Mesendoderm (in vitro differentiated cells): Measurements from ENCODE around the gene CRY1.
"Not testable (repeated sequence)": the region's sequence is repeated elsewhere in the genome, so short reads cannot be mapped to it uniquely, and the experiment has no call there.

Experiments
- DNase-seq: peaks from one replicate; pipeline ENCODE4 v3.0.0; 2013
- H2AK5ac ChIP-seq: 2 replicates; pipeline ENCODE4 v1.6.1; 2013; ENCODE audit warnings: low read length, inconsistent platforms
- H2BK120ac ChIP-seq: 2 replicates; pipeline ENCODE4 v1.6.1; 2013; ENCODE audit warnings: low read depth, mild to moderate bottlenecking, low read length, moderate library complexity, mixed read lengths
- H2BK15ac ChIP-seq: replicated peaks from 2 replicates; pipeline ENCODE4 v1.6.1; 2013; ENCODE audit warnings: low read depth, mild to moderate bottlenecking, moderate library complexity
- H2BK5ac ChIP-seq: 2 replicates; pipeline ENCODE4 v1.6.1; 2013; ENCODE audit warnings: low read length, inconsistent platforms
- H3K18ac ChIP-seq: 2 replicates; pipeline ENCODE4 v1.6.1; 2013; ENCODE audit warnings: mild to moderate bottlenecking, low read length, mixed read lengths
- H3K23ac ChIP-seq: one replicate; pipeline ENCODE4 v1.6.1; 2013; ENCODE audit warnings: low read length
- H3K27ac ChIP-seq: 2 replicates; pipeline ENCODE4 v1.5.1; 2013; ENCODE audit warnings: low read depth, mild to moderate bottlenecking, inconsistent platforms, low read length, moderate library complexity
- H3K27me3 ChIP-seq: 2 replicates; pipeline ENCODE4 v1.6.1; 2013; ENCODE audit warnings: low read length, control low read depth, mild to moderate bottlenecking, inconsistent platforms; ENCODE audit not compliant: insufficient read depth, poor library complexity
- H3K36me3 ChIP-seq: 2 replicates; pipeline ENCODE4 v1.6.1; 2013; ENCODE audit warnings: low read length, inconsistent platforms; ENCODE audit not compliant: control insufficient read depth, insufficient read depth
- H3K4ac ChIP-seq: one replicate; pipeline ENCODE4 v1.6.1; 2013; ENCODE audit warnings: low read depth, mild to moderate bottlenecking, low read length, moderate library complexity
- H3K4me1 ChIP-seq: 2 replicates; pipeline ENCODE4 v1.6.1; 2013; ENCODE audit warnings: low read depth, low read length, inconsistent platforms; ENCODE audit not compliant: control insufficient read depth
- H3K4me2 ChIP-seq: 2 replicates; pipeline ENCODE4 v1.6.1; 2013; ENCODE audit warnings: low read length
- H3K4me3 ChIP-seq: 2 replicates; pipeline ENCODE4 v1.5.1; 2013; ENCODE audit warnings: mild to moderate bottlenecking, low read length
- H3K56ac ChIP-seq: one replicate; pipeline ENCODE4 v1.6.1; 2013; ENCODE audit warnings: low read length
- H3K79me1 ChIP-seq: 2 replicates; pipeline ENCODE4 v1.6.1; 2013; ENCODE audit warnings: low read length, inconsistent platforms
- H3K79me2 ChIP-seq: 2 replicates; pipeline ENCODE4 v1.6.1; 2013; ENCODE audit warnings: mild to moderate bottlenecking, low read length; ENCODE audit not compliant: control insufficient read depth, insufficient read depth
- H3K9ac ChIP-seq: 2 replicates; pipeline ENCODE4 v1.6.1; 2013; ENCODE audit warnings: low read length, inconsistent platforms
- H4K5ac ChIP-seq: one replicate; pipeline ENCODE4 v1.6.1; 2013; ENCODE audit warnings: low read length
- H4K8ac ChIP-seq: one replicate; pipeline ENCODE4 v1.6.1; 2013; ENCODE audit warnings: low read depth, mild to moderate bottlenecking, control low read depth, low read length, moderate library complexity
- WGBS: extraction: QIAGEN DNeasy Blood & Tissue Kit; methylation state at CpG from one replicate; pipeline ENCODE4 v1.1.7; 2013; ENCODE audit warnings: low lambda C conversion rate, missing lambda C conversion rate; ENCODE audit not compliant: insufficient coverage; ENCODE audit errors: extremely low coverage; 5-methylcytosine and 5-hydroxymethylcytosine counted together

The CRY1 gene

GRCh38 chr12:107007411-107007810 is 85.9 kb downstream of the CRY1 start:
- Histone ChIP-seq H3K18ac (no peak overlapping the region), H3K4me3 (no peak overlapping the region), H3K4ac (no peak overlapping the region), H2BK5ac (no peak overlapping the region), H3K36me3 (no peaks in the 10 kb centered on the region), H3K4me1 (no peaks in the 10 kb centered on the region), H2BK15ac (no peak overlapping the region), H3K23ac (no peak overlapping the region), H3K4me2 (no peak overlapping the region), H3K79me2 (no peaks in the 10 kb centered on the region), H3K9ac (no peak overlapping the region), H3K27me3 (no peaks in the 10 kb centered on the region), H4K8ac (no peak overlapping the region), H2BK120ac (no peak overlapping the region), H3K27ac (no peak overlapping the region), H2AK5ac (no peak overlapping the region), H4K5ac (no peak overlapping the region), H3K79me1 (no peaks in the 10 kb centered on the region), H3K56ac (no peak overlapping the region)
- WGBS: no CpG with 5 or more reads among the region's 4 CpGs
- no peak for DNase-seq

- not testable (repeated sequence) for H3K36me3 ChIP-seq, H4K5ac ChIP-seq, H3K23ac ChIP-seq, H3K4me1 ChIP-seq, H3K4me3 ChIP-seq, H3K27ac ChIP-seq, H3K9ac ChIP-seq, H3K4ac ChIP-seq, H3K79me2 ChIP-seq, H3K27me3 ChIP-seq, H3K79me1 ChIP-seq, DNase-seq, H2BK15ac ChIP-seq, H3K18ac ChIP-seq, H3K56ac ChIP-seq, H3K4me2 ChIP-seq, H2BK120ac ChIP-seq, H2AK5ac ChIP-seq, H2BK5ac ChIP-seq, H4K8ac ChIP-seq
- WGBS: no CpG with 5 or more reads among the region's 4 CpGs
Measured at GRCh38 chr12:107002665-107003064, 90.7 kb downstream of the CRY1 start.

GRCh38 chr12:106999446-106999845 is 93.9 kb downstream of the CRY1 start:
- H3K79me1 ChIP-seq: no peaks in the 10 kb centered on the region
- no CpG with 5 or more reads among the region's 6 CpGs for WGBS

GRCh38 chr12:106997916-106998315 is 95.4 kb downstream of the CRY1 start:
- H3K9ac ChIP-seq: no peak overlapping the region
- no peak overlapping the region for H3K56ac ChIP-seq
- no CpG with 5 or more reads among the region's 1 CpG for WGBS
- H2BK15ac ChIP-seq: no peak overlapping the region
- no peak overlapping the region for H4K8ac ChIP-seq
- H3K23ac ChIP-seq: no peak overlapping the region
- no peak for DNase-seq
- no peak overlapping the region for H2AK5ac ChIP-seq
- no peaks in the 10 kb centered on the region for H3K27me3 ChIP-seq
- H3K4me3 ChIP-seq: no peak overlapping the region
- H3K4me1 ChIP-seq: no peaks in the 10 kb centered on the region
- H4K5ac ChIP-seq: no peak overlapping the region
- no peak overlapping the region for H3K27ac ChIP-seq
- H3K36me3 ChIP-seq: no peaks in the 10 kb centered on the region
- no peak overlapping the region for H3K18ac ChIP-seq
- no peak overlapping the region for H2BK5ac ChIP-seq
- no peaks in the 10 kb centered on the region for H3K79me2 ChIP-seq
- no peak overlapping the region for H3K4ac ChIP-seq
- H3K79me1 ChIP-seq: no peaks in the 10 kb centered on the region
- no peak overlapping the region for H2BK120ac ChIP-seq
- H3K4me2 ChIP-seq: no peak overlapping the region

More at GRCh38 chr12:106999446-106999845, 93.9 kb downstream of the CRY1 start:
- Histone ChIP-seq H3K23ac (no peak overlapping the region), H2AK5ac (no peak overlapping the region), H3K4me3 (no peak overlapping the region), H2BK120ac (no peak overlapping the region), H3K9ac (no peak overlapping the region), H2BK15ac (no peak overlapping the region), H4K5ac (no peak overlapping the region), H2BK5ac (no peak overlapping the region), H3K36me3 (no peaks in the 10 kb centered on the region), H3K4me1 (no peaks in the 10 kb centered on the region), H3K4ac (no peak overlapping the region), H3K56ac (no peak overlapping the region), H3K4me2 (no peak overlapping the region), H4K8ac (no peak overlapping the region), H3K79me2 (no peaks in the 10 kb centered on the region), H3K27ac (no peak overlapping the region), H3K18ac (no peak overlapping the region), H3K27me3 (no peaks in the 10 kb centered on the region)
- DNase-seq: no peak

- H3K4me1 ChIP-seq, H3K4ac ChIP-seq, H3K79me2 ChIP-seq, H3K36me3 ChIP-seq, H2BK15ac ChIP-seq, H2BK5ac ChIP-seq, H3K27me3 ChIP-seq, H3K27ac ChIP-seq, H3K18ac ChIP-seq, H4K8ac ChIP-seq, H3K23ac ChIP-seq, H3K4me2 ChIP-seq, H4K5ac ChIP-seq, H2AK5ac ChIP-seq, H3K4me3 ChIP-seq, H3K9ac ChIP-seq, H2BK120ac ChIP-seq, DNase-seq, H3K56ac ChIP-seq, H3K79me1 ChIP-seq: not testable (repeated sequence)
- WGBS: no CpG with 5 or more reads among the region's 5 CpGs
Measured at GRCh38 chr12:106996102-106996501, 97.2 kb downstream of the CRY1 start.

- Histone ChIP-seq H4K5ac (no peak overlapping the region), H3K27ac (no peak overlapping the region), H3K9ac (no peak overlapping the region), H3K4me3 (no peak overlapping the region), H3K56ac (no peak overlapping the region), H3K79me1 (no peaks in the 10 kb centered on the region), H3K4me2 (no peak overlapping the region), H2BK120ac (no peak overlapping the region), H3K18ac (no peak overlapping the region), H3K4me1 (no peaks in the 10 kb centered on the region), H2AK5ac (no peak overlapping the region), H3K79me2 (no peaks in the 10 kb centered on the region), H3K27me3 (no peaks in the 10 kb centered on the region), H3K36me3 (no peaks in the 10 kb centered on the region), H2BK5ac (no peak overlapping the region), H3K4ac (no peak overlapping the region), H3K23ac (no peak overlapping the region), H2BK15ac (no peak overlapping the region), H4K8ac (no peak overlapping the region)
- WGBS: no CpG with 5 or more reads among the region's 2 CpGs
- DNase-seq: no peak
Measured at GRCh38 chr12:106994579-106995220, 98.6 kb downstream of the CRY1 start.
